GM18907 (cell line): ENCODE measurements around the gene JAKMIP2.

Source experiments
- ATAC-seq: cut with Tn5 transposase; IDR thresholded peaks from one replicate; pipeline ENCODE4 v1.9.1; 2021; ENCODE audit warnings: mild to moderate bottlenecking, moderate library complexity; ENCODE audit not compliant: unreplicated experiment

JAKMIP2 gene

DNA sequence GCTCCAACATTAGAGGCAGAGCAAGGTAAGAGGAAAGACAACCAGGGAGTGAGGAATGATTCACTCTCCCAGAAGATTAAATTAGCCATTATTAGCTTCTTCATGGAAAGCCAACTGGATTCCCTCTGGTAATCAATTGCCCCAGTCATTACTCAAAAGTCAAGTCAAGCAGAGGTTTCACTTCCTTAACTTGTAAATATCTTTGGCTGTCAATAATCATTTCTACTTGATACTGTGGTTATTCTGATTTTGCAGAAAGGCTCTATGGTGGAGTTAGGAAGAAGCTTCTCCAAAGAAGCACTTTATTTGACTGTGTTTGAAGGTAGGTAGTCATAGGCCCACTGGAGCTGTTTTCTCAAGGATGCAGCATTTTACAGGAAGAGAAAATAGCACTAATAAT lies 78.0 kb downstream of the JAKMIP2 start:
- ATAC-seq, result no peak

DNA sequence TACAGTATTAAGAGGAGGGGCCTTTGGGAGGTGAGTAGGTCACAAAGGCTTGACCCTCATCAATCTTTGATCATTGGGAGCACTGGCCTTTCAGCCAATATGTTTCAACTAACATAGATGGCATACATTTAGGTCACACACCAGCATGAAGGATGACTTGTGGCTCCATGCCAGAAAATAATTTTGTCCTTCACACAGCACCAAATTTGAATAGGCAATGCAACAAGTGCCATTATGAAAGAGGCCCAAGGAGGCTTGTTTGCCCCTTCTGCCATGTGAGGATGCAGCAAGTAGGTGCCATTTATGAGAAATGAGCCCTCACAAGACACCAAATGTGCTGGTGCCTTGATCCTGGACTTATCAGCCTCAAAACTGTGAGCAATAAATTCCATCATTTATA lies 81.1 kb downstream of the JAKMIP2 start:
- no peak for ATAC-seq

DNA sequence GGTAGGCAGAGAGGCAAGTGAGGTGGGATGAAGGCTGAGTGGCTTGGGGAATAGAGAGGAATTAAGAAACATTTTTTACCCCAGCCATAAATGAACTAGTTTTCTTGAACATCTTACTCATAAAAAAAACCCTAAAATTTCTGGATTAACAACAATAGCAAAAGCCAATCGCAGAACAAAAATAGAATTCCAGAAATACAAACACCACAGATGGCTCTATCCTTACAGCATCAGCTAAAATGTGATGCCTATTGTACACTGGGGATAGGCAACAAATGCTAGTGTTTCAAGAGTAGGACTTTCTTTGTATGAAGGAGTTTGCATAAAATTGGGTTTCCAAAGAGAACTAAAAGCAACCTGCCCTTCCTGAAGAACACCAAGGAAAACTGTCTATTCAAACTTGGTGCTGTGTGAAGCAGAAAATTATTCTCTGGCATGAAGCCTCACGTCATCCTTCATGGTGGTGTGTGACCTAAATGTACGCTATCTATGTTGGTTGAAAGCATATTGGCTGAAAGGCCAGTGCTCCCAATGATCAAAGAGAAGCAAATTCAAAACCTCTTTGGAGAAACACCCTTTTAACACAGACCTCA lies 82.9 kb downstream of the JAKMIP2 start:
- no peak for ATAC-seq

DNA sequence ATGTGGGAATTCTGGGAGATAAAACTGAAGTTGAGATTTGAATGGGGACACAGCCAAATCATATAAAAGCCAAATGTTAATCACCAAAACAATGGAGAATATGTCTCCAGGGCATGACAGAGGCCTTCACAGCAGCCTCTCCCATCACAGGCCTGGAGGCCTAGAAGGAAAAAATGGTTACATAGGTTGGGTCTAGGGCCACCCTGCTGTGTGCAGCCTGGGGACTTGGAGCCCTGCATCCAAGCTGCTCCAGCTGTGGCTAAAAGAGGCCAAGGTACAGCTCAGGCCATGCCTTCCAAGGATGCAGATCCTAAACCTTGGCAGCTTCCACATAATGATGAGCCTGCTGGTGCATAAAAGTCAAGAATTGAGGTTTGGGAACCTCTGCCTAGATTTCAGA lies 85.1 kb downstream of the JAKMIP2 start:
- no peak for ATAC-seq

- no peak for ATAC-seq
Measured at GRCh38 chr5:147694772-147695171, 87.8 kb downstream of the JAKMIP2 start.

- ATAC-seq, result no peak
Measured at GRCh38 chr5:147693233-147693632, 89.3 kb downstream of the JAKMIP2 start.

DNA sequence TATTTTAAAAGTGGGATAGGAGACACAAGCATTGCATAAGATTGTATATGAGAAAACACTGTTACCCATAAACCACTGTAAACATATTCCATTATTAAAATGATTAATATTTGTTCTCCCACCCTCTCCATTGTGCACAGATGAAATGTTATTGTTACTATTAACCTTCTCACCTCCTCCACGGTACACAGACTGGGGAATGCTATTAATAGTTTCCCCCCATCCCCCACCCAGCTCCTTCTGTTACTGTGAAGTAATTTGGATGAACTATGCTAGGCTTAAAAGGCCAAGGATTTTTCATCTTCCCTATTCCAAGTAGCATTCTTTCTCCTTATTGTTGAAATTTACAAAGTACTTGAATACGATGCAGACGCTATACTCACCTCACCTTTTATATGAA lies 91.4 kb downstream of the JAKMIP2 start:
- ATAC-seq, result no peak

DNA sequence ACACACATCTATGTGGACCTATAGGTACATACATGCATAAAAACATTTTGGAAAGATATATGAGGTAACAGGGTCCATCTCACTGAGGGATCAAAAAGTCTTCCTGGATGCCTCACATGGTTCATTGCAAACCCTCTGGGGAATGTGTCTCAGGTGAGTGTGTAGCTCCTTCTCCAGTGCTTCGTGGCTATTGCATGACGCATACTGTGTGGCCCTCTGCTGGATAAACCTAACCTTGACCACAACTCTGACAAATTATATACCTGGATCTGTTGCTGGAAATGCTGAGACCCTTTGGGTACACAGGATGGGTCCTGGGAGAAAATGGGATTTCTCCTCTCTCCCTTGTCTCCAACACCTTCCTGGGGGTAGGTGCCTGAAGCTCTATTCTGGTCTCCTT lies 91.9 kb downstream of the JAKMIP2 start:
- no peak for ATAC-seq

- ATAC-seq, result no peak
Measured at GRCh38 chr5:147689426-147689825, 93.1 kb downstream of the JAKMIP2 start.

DNA sequence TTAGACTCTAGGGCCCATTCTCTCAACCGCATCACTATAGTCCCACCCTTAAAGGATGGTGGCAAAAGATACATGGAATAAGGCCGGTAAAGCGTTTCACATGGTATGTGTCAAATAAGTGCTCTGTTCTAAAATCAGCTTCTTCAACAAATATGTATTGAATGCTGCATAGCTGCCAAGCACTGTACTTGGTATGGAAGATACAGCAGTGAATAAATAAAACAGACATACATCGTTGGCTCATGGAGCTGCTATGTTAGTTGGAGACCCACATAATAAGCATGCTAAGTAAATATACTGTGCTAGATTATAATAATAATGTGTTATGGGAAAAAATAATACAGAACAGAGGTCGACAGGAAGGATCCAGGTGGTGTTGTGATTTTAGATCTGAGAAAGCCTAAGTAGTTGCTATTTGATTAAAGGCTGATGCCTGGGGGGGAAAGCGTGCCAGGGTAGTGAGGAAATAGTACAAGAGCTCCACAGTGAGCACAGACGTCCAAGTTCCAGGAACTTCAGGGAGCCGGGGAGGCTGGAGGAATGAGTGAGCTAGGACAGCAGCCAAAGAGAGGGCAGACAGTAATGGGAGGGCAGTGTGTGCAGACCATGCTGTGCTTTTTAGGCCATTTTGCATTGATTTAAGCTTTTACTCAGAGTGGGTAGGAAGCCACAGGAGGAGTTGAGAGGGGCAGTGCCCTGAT lies 93.7 kb downstream of the JAKMIP2 start:
- ATAC-seq, result no peak

GRCh38 chr5:147687118-147687517 lies 95.4 kb downstream of the JAKMIP2 start:
- no peak for ATAC-seq

DNA sequence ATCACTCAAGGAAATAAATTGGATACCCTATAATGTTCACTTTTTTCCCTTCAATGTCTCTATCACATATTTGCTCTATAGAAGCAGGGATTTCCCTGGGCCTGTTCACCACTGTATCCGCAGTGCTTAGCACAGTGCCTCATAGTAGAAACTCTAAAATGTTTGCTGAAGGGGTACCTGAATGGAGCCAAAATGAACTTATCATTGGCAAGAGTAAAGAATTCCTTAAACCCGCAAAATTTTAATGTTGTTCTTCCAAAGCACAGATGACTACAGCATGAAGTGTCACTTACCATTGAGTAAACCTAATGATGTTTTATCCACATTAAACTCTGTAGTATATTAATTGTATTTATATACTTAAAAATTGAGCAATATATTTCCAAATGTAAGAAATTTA lies 96.1 kb downstream of the JAKMIP2 start:
- no peak for ATAC-seq

DNA sequence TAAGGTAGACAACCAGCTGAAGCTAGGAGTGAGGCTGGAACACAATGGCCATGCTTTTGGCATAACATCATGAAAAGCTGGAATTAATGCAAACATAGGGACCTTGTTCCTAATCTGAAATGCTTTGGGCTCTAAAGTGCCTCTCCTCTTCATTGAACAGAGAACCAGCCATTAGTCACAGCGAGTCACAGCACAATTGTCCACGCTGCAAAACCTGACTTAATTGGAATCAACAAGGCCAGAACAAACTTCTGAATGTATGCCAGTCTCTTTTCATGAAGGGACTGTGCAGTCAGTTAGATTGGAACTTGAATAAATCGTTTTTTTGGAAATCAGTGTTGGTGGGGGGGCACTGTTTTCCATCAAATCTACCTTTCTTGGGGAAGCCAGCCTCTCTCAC lies 96.5 kb downstream of the JAKMIP2 start:
- no peak for ATAC-seq

- no peak for ATAC-seq
Measured at GRCh38 chr5:147675168-147675567, 107.4 kb downstream of the JAKMIP2 start.

- no peak for ATAC-seq
Measured at GRCh38 chr5:147674411-147674810, 108.1 kb downstream of the JAKMIP2 start.

- no peak for ATAC-seq
Measured at GRCh38 chr5:147673791-147674190, 108.7 kb downstream of the JAKMIP2 start.

DNA sequence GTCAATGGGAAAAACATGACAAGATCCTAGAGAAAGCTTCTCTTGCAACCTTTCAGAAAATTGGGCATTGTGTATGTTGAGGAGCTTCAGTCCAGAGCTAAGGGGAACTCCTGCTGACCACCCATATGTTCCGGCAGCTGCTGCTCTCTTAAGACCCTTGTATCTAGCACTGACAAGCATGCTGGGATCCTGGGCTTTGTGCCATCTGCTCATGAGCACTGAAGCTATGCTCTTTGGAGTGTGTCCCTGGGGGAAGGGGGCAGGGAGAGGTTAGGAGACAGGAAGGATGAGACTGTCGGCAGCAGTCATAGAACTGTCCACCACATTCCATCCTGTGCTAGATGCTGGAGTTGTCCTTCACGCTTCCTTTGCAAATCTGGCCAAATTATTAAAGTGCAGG lies 109.3 kb downstream of the JAKMIP2 start:
- no peak for ATAC-seq

DNA sequence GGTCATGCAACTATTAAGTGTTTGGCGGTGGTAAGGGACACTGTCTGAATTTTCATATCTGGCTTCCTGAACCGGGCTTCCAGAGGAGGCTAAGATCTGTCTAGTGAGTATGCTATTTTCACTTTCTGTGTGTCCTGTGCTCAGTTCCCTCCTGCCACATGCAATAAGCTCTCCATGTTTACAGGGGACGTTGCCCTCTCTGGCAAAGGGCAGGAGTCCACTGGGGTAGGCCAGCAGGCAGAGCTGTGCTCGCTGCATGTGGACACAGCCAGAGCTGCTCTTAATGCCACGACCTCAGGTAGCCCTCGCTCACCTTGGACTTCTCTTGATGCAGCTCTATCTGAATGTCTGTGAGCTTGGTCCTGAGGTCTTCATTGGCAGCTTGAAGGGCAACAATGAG lies 111.2 kb downstream of the JAKMIP2 start:
- no peak for ATAC-seq

- no peak for ATAC-seq
Measured at GRCh38 chr5:147670815-147671214, 111.7 kb downstream of the JAKMIP2 start.

DNA sequence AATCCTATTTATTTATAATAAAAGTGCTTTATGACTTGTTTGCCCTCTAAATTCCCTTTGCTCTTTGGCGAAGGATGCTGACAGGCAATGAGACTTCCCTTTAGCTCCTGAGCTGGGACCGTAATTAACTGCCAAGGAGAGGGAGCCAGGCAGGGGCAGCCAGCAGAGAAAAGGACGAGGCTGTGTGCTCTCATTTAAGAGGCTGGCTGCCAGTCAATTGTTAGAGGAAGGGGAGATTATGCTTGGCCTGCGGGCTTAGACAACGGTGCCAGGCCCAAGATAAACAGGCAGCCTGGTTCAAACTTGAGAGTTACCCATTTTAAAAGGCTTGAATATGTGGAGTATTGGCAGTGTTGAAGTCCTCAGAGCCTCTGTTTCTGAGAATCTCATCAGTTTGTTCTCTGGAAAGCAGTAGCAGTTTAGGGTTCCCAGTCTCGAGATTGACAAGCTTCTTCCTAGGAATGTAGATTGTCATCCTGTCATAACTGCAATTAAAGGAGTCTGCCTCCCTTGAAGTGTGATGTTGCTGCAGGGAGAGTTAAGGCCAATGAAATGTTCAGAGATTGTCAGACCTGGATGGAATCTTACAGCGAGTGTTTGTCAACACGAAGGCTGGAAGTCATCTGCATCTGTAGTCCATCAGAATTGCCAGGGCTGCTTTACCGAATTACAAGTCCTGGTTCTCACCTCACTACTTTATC lies 113.2 kb downstream of the JAKMIP2 start:
- ATAC-seq, result no peak

DNA sequence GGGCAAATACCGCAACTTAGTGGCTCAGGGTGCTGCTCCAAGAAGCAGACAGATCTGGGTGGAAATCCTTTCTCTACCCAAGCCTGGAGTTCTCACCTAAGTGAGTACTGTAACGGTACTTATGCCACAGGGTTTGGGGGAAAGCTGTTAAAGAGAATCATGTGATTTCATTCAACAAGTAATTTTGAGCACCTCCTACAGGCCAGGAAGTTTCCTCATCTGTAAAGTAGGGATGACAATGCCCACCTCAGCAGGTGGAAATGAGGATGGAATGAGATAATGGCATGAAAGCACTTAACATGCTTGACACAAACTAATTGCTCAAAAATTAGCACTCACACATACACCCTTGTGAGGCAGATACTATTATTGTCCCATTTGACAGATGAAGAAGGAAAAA lies 114.1 kb downstream of the JAKMIP2 start:
- ATAC-seq, result no peak

GRCh38 chr5:147667363-147667762 lies 115.2 kb downstream of the JAKMIP2 start:
- no peak for ATAC-seq
